ENCODE measurements around the gene CIT.

Gene CIT

DNA sequence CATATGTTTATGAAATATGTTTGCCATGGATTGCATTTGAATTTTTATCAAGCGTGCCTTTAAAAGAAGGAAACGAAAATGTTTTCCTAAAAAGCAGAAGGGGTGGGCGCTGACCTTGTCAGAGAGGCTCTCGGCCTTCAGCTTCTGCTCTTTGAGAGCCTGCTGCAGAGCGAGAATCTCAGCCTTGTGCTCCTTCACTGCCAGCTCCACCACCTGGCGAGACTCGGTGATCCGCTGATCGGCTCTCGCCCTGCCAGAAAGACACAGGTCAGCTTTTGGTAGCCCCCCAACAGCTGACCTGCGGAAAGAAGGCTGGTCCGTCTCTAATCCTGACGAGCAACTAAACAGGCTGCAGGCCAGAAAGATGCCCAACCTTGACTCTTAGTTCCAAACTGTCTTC is 146.7 kb downstream of the CIT start:
- H3K4me3 ChIP-seq (replicated peaks; ENCODE audit: low read depth, low read length) = no peak overlapping the region
- no peak for DNase-seq (ENCODE audit: low read depth)
- TF ChIP-seq, protein P1, sequence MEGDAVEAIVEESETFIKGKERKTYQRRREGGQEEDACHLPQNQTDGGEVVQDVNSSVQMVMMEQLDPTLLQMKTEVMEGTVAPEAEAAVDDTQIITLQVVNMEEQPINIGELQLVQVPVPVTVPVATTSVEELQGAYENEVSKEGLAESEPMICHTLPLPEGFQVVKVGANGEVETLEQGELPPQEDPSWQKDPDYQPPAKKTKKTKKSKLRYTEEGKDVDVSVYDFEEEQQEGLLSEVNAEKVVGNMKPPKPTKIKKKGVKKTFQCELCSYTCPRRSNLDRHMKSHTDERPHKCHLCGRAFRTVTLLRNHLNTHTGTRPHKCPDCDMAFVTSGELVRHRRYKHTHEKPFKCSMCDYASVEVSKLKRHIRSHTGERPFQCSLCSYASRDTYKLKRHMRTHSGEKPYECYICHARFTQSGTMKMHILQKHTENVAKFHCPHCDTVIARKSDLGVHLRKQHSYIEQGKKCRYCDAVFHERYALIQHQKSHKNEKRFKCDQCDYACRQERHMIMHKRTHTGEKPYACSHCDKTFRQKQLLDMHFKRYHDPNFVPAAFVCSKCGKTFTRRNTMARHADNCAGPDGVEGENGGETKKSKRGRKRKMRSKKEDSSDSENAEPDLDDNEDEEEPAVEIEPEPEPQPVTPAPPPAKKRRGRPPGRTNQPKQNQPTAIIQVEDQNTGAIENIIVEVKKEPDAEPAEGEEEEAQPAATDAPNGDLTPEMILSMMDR (IDR thresholded peaks at IDR 0.05; ENCODE audit: low read length, missing control alignments) = no peak

DNA sequence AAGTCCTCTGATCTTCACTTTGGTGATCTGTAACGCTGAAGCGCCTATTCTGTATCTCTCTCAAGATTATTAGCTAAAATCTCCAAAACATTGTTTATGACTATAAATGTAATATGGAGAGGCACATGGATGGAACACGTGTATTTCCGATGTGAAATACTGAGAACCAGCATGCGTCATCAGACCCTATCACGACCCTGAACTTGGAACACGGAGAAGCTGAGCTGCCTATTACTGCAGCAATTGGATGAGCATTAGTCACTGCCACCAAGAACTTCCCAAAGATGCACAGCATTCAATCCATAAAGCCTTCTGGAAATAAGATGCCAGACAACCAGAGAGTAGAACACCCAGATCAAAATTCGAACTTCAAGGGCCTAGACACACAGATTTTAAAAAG is 147.2 kb downstream of the CIT start:
- TF ChIP-seq, protein P1 (IDR thresholded peaks at IDR 0.05; ENCODE audit: low read length, missing control alignments) = no peak
- DNase-seq (ENCODE audit: low read depth) = no peak
- no peak overlapping the region for H3K4me3 ChIP-seq (replicated peaks; ENCODE audit: low read depth, low read length)

DNA sequence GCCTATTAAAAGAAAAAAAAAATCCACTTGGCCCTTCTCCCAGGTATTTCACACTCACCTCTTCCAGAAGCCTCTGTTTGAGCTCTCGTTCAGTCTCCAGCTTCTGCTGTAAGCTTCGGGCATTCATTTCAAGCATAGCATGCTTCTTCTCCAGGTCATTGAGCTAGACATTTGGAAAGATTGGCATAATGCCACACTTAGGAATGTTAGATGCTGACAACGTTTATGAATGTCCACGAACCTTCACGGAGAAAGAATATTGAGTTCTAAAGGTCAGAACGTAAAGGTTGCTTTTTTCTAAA is 148.7 kb downstream of the CIT start:
- H3K4me3 ChIP-seq (replicated peaks; ENCODE audit: low read depth, low read length) = no peak overlapping the region
- DNase-seq (ENCODE audit: low read depth) = peak; percentile 6
- TF ChIP-seq, protein P1 (IDR thresholded peaks at IDR 0.05; ENCODE audit: low read length, missing control alignments) = no peak

DNA sequence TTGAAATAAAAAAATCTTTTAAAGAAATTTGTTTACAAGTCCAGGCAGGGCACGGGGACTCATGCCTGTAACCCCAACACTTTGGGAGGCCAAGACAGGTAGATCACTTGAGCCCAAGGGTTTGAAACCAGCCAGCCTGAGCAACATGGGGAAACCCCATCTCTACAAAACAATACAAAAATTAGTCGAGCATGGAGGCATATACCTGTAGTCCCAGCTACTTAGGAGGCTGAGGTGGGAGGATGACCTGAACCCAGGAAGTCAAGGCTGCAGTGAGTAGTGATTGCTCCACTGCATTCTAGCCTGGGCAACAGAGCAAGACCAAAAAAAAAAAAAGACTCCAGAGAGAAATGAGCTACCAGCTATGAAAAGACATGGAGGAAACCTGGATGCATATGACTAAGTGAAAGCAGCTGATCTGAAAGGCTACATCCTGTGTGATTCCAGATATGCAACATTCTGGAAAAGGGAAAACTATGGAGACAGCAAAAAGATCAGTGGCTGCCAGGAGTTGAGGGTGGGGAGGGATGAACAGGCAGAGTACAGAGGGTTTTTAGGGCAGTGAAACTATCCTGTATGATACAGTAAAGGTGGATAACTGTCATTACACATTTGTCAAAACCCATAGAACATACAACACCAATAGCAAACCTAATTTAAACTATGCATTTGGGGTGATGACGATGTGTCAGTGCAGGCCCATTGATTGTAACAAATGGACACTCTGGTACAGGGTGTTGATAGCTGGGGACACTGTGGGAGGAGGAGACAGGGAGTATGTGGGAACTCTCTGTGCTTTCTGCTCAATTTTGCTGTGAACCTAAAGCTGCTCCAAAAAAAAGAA is 149.3 kb downstream of the CIT start:
- peak; percentile 13 for DNase-seq (ENCODE audit: low read depth)
- H3K4me3 ChIP-seq (replicated peaks; ENCODE audit: low read depth, low read length) = no peak overlapping the region
- TF ChIP-seq, protein P1 (IDR thresholded peaks at IDR 0.05; ENCODE audit: low read length, missing control alignments) = no peak

DNA sequence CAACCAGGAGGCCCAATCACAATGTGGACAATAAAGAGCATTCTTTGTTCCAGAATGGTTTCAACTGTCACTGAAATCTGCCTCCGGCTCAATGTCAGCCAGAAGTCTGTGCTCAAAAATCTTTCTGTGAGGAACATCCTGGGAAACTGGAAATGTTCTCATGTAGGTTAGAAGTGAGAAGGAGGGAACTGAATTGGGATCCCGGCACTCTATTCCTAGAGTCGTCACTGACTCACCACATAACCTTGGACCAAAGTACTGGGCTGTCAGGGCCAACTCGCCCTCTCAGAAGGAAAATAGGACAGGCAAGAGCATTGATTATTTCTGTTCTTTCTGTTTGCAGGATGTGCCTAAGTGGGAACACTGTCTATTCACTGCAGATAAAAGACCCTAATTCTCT is 151.6 kb downstream of the CIT start:
- H3K4me3 ChIP-seq (replicated peaks; ENCODE audit: low read depth, low read length) = no peak overlapping the region
- no peak for DNase-seq (ENCODE audit: low read depth)
- TF ChIP-seq, protein P1 (IDR thresholded peaks at IDR 0.05; ENCODE audit: low read length, missing control alignments) = no peak

DNA sequence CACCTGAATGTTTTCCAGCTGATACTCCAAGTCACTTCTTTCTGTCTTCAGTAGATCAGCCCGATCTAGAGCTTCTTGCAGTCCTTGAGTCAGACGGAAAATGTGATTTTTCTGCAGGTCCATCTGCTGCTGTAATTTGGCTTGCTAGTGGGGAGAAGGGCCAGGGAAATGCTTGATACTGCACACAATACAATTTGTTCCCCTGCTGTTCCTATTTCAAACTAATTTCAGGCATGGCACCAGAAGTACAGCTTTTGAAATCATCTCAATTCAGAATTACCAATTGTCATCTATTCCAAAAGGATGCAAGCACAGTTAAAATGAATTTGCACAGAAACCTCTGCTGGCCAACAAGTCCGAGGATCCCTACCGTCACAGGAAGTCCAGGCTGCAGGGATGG is 155.8 kb downstream of the CIT start:
- no peak for DNase-seq (ENCODE audit: low read depth)
- TF ChIP-seq, protein P1 (IDR thresholded peaks at IDR 0.05; ENCODE audit: low read length, missing control alignments) = no peak
- H3K4me3 ChIP-seq (replicated peaks; ENCODE audit: low read depth, low read length) = no peak overlapping the region

DNA sequence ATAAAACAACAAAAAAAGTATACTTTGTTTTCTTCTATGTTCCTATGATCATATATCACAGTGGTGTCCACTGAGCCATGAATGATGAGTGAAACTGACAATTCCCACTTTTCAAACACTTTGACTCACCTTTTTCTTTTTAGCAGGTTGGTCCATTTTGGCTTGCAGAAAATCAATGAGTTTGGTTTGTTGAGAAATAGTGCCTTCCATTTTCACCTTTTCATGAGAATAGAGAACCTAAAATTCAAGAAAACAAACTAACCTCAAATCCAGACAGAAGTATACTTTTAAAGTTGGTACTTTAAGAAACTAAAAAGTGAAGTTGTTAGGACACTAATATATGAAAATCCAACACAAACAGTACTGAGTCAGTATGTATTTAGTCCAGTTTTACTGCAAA is 156.8 kb downstream of the CIT start:
- DNase-seq (ENCODE audit: low read depth) = no peak
- no peak overlapping the region for H3K4me3 ChIP-seq (replicated peaks; ENCODE audit: low read depth, low read length)
- TF ChIP-seq, protein P1 (IDR thresholded peaks at IDR 0.05; ENCODE audit: low read length, missing control alignments) = no peak
